ENCODE results near the gene LPAR2. TPM values are rescaled to one million over a fixed set of nuclear protein-coding genes. Genes with fewer than 3 reads are reported as not detected.

Gene LPAR2
- total and polyA plus RNA-seq, 2 experiments from 2014 or later, result 39.4 to 63.1 TPM

GRCh38 chr19:19624032-19624570 lies 3.9 kb downstream of the LPAR2 start (continued):
- TF ChIP-seq EZH2 (IDR thresholded peaks at IDR 0.05; ENCODE audit: low read depth, unreplicated experiment) (no peak), NANOG (IDR thresholded peaks at IDR 0.05; ENCODE audit: borderline replicate concordance) (no peak), ZNF331 (CRISPR knock-in tag; IDR thresholded peaks at IDR 0.05; ENCODE audit: low read depth) (no peak)

DNA sequence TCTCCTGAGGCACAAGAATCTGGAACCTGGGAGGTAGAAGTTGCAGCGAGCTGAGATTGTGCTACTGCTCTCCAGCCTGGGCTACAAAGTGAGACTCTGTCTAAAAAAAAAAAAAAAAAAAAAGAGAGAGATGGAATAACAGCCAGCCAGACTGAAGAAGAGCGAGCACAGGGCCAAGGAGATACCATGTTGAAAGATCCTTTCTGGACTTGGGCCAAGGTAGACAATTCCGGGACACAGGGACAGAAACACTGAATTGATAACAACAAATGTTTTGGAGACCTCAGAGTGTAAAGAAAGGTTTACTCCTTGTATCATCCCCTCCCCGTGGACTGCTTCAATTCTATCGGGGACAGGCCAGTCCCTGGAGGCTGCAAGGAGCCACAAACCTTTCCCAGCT lies 4.6 kb downstream of the LPAR2 start:
- no peak for ATAC-seq
- H3K4me1 Mint-ChIP-seq, result peaks cover 21% of the 10 kb centered on the region
- peaks cover 33% of the 10 kb centered on the region for H3K36me3 Mint-ChIP-seq (ENCODE audit: low read depth)
- H3K4me2 ChIP-seq, result no peak overlapping the region
- no peak overlapping the region for H2AFZ ChIP-seq
- peaks cover 3% of the 10 kb centered on the region for H3K4me1 ChIP-seq (ENCODE audit: insufficient read depth)
- H3K27me3 ChIP-seq (ENCODE audit: insufficient read depth), result no peaks in the 10 kb centered on the region
- no peak overlapping the region for H3K4me3 ChIP-seq
- H3K9me2 ChIP-seq (ENCODE audit: insufficient read depth), result no peaks in the 10 kb centered on the region
- no peak overlapping the region for H3K27ac ChIP-seq (ENCODE audit: low read depth)
- no peak for DNase-seq (ENCODE audit: low spot score)
- TF ChIP-seq ZNF114 (CRISPR knock-in tag; IDR thresholded peaks at IDR 0.05) (no peak), STAT1 (IDR thresholded peaks at IDR 0.05; ENCODE audit: unreplicated experiment) (no peak), NANOG (IDR thresholded peaks at IDR 0.05; ENCODE audit: borderline replicate concordance) (no peak), CTCF (conservative IDR thresholded peaks at IDR 0.05; ENCODE audit: low read depth in 2 of 2) (no peak), EZH2 (IDR thresholded peaks at IDR 0.05; ENCODE audit: low read depth, unreplicated experiment) (no peak), EZH2phosphoT487 (IDR thresholded peaks at IDR 0.05; ENCODE audit: unreplicated experiment) (no peak), CREB1 (CRISPR knock-in tag; IDR thresholded peaks at IDR 0.05; ENCODE audit: low read depth) (no peak), ZNF331 (CRISPR knock-in tag; IDR thresholded peaks at IDR 0.05; ENCODE audit: low read depth) (no peak)
- TF ChIP-seq, protein P1, sequence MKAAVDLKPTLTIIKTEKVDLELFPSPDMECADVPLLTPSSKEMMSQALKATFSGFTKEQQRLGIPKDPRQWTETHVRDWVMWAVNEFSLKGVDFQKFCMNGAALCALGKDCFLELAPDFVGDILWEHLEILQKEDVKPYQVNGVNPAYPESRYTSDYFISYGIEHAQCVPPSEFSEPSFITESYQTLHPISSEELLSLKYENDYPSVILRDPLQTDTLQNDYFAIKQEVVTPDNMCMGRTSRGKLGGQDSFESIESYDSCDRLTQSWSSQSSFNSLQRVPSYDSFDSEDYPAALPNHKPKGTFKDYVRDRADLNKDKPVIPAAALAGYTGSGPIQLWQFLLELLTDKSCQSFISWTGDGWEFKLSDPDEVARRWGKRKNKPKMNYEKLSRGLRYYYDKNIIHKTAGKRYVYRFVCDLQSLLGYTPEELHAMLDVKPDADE (IDR thresholded peaks at IDR 0.05), result no peak
- TF ChIP-seq, protein P2, sequence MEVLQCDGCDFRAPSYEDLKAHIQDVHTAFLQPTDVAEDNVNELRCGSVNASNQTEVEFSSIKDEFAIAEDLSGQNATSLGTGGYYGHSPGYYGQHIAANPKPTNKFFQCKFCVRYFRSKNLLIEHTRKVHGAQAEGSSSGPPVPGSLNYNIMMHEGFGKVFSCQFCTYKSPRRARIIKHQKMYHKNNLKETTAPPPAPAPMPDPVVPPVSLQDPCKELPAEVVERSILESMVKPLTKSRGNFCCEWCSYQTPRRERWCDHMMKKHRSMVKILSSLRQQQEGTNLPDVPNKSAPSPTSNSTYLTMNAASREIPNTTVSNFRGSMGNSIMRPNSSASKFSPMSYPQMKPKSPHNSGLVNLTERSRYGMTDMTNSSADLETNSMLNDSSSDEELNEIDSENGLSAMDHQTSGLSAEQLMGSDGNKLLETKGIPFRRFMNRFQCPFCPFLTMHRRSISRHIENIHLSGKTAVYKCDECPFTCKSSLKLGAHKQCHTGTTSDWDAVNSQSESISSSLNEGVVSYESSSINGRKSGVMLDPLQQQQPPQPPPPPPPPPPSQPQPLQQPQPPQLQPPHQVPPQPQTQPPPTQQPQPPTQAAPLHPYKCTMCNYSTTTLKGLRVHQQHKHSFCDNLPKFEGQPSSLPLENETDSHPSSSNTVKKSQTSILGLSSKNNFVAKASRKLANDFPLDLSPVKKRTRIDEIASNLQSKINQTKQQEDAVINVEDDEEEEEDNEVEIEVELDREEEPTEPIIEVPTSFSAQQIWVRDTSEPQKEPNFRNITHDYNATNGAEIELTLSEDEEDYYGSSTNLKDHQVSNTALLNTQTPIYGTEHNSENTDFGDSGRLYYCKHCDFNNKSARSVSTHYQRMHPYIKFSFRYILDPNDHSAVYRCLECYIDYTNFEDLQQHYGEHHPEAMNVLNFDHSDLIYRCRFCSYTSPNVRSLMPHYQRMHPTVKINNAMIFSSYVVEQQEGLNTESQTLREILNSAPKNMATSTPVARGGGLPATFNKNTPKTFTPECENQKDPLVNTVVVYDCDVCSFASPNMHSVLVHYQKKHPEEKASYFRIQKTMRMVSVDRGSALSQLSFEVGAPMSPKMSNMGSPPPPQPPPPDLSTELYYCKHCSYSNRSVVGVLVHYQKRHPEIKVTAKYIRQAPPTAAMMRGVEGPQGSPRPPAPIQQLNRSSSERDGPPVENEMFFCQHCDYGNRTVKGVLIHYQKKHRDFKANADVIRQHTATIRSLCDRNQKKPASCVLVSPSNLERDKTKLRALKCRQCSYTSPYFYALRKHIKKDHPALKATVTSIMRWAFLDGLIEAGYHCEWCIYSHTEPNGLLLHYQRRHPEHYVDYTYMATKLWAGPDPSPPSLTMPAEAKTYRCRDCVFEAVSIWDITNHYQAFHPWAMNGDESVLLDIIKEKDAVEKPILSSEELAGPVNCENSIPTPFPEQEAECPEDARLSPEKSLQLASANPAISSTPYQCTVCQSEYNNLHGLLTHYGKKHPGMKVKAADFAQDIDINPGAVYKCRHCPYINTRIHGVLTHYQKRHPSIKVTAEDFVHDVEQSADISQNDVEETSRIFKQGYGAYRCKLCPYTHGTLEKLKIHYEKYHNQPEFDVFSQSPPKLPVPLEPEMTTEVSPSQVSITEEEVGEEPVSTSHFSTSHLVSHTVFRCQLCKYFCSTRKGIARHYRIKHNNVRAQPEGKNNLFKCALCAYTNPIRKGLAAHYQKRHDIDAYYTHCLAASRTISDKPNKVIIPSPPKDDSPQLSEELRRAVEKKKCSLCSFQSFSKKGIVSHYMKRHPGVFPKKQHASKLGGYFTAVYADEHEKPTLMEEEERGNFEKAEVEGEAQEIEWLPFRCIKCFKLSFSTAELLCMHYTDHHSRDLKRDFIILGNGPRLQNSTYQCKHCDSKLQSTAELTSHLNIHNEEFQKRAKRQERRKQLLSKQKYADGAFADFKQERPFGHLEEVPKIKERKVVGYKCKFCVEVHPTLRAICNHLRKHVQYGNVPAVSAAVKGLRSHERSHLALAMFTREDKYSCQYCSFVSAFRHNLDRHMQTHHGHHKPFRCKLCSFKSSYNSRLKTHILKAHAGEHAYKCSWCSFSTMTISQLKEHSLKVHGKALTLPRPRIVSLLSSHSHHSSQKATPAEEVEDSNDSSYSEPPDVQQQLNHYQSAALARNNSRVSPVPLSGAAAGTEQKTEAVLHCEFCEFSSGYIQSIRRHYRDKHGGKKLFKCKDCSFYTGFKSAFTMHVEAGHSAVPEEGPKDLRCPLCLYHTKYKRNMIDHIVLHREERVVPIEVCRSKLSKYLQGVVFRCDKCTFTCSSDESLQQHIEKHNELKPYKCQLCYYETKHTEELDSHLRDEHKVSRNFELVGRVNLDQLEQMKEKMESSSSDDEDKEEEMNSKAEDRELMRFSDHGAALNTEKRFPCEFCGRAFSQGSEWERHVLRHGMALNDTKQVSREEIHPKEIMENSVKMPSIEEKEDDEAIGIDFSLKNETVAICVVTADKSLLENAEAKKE (CRISPR knock-in tag; IDR thresholded peaks at IDR 0.05), result no peak
- H4K20me1 ChIP-seq (replicated peaks; ENCODE audit: insufficient read depth), result 0 out of 2 replicates have a peak, but pooled peaks cover 4% of the 10 kb centered on the region
- no peaks in the 10 kb centered on the region for H3F3A ChIP-seq (replicated peaks; ENCODE audit: low read depth)
- H3K36me3 ChIP-seq (ENCODE audit: insufficient read depth), result 0 out of 2 replicates have a peak, but pooled peaks cover 4% of the 10 kb centered on the region
- H3K4me3 Mint-ChIP-seq, result no peak overlapping the region
- no peaks in the 10 kb centered on the region; the same call in 2 of the 3 replicates for H3K9me3 Mint-ChIP-seq
- H3K27me3 Mint-ChIP-seq (ENCODE audit: insufficient read depth, low read depth, poor library complexity), result peaks cover 24% of the 10 kb centered on the region
- peaks cover 21% of the 10 kb centered on the region for H3K79me2 ChIP-seq (replicated peaks; ENCODE audit: insufficient read depth)
- no peak overlapping the region for H3K27ac Mint-ChIP-seq

Measured in GM23338 (cell line).